ENCODE data around the gene LMO7. TPM values are rescaled to one million over a fixed set of nuclear protein-coding genes. Genes with fewer than 3 reads are reported as not detected.
A peak's percentile ranks its signal among the peaks of the same experiment; 100 is the strongest.

The LMO7 gene
- total and polyA plus RNA-seq, 5 donors: 152 to 397 (median 297) TPM

DNA sequence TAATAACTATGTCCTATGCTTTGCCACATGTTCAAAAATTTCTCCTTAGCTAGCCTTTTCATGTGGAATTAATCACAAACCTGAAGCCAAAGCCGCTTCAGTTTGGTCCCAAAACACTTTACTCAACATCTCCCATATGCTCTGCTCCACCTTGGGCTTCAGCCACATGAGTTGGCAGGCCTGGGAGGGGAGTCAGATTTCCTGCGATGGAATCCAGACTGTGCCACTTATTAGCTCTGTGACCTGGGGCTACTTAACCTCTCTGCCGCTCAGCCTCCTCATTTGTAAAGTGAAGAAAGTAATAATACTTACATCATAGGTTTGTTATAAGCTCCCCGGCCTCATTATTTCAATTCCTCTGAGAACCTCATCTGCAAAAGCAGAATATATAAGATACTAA lies 272.0 kb downstream of the LMO7 start:
- Histone ChIP-seq H3K27ac (ENCODE audit: low read length) (no peak overlapping the region), H3K9me3 (ENCODE audit: control insufficient read depth, low read length) (no peaks in the 10 kb centered on the region), H3K4me3 (ENCODE audit: low read length) (no peak overlapping the region), H3K27me3 (ENCODE audit: control insufficient read depth, insufficient read depth) (no peaks in the 10 kb centered on the region), H3K4me1 (ENCODE audit: control insufficient read depth, insufficient read depth, low read length) (no peaks in the 10 kb centered on the region)
- intact Hi-C loops (cut with DNase I): no loop called here
- DNase-seq (peak; percentile 23 to 67 (median 44)), ATAC-seq (peak; percentile 53 to 82)
- WGBS: 50% methylated on average over 4 of the region's 4 CpGs

Other genes with a start within 250 kb of the LMO7 start
- gene TBC1D4, start 154.2 kb upstream of the LMO7 start, total RNA-seq: 10 to 100 TPM; 51.2 to 69.4 (median 63.6) TPM
- 28.3 TPM for gene TBC1D4, start 154.2 kb upstream of the LMO7 start, polyA plus RNA-seq
- gene COMMD6, start 98.5 kb upstream of the LMO7 start, total RNA-seq: 100 to 1,000 TPM; 128 to 157 (median 138) TPM
- gene COMMD6, start 98.5 kb upstream of the LMO7 start, polyA plus RNA-seq: 162 TPM
- 10 to 100 TPM; 16.2 to 25.4 (median 16.6) TPM for gene UCHL3, start 86.5 kb upstream of the LMO7 start, total RNA-seq
- 26.8 TPM for gene UCHL3, start 86.5 kb upstream of the LMO7 start, polyA plus RNA-seq